GM21737 (cell line): Measurements from ENCODE around the gene UCN.

Source experiments
- ATAC-seq: cut with Tn5 transposase; IDR thresholded peaks from one replicate; pipeline ENCODE4 v1.9.1; 2021; ENCODE audit warnings: mild to moderate bottlenecking, moderate library complexity; ENCODE audit not compliant: unreplicated experiment

UCN gene

DNA sequence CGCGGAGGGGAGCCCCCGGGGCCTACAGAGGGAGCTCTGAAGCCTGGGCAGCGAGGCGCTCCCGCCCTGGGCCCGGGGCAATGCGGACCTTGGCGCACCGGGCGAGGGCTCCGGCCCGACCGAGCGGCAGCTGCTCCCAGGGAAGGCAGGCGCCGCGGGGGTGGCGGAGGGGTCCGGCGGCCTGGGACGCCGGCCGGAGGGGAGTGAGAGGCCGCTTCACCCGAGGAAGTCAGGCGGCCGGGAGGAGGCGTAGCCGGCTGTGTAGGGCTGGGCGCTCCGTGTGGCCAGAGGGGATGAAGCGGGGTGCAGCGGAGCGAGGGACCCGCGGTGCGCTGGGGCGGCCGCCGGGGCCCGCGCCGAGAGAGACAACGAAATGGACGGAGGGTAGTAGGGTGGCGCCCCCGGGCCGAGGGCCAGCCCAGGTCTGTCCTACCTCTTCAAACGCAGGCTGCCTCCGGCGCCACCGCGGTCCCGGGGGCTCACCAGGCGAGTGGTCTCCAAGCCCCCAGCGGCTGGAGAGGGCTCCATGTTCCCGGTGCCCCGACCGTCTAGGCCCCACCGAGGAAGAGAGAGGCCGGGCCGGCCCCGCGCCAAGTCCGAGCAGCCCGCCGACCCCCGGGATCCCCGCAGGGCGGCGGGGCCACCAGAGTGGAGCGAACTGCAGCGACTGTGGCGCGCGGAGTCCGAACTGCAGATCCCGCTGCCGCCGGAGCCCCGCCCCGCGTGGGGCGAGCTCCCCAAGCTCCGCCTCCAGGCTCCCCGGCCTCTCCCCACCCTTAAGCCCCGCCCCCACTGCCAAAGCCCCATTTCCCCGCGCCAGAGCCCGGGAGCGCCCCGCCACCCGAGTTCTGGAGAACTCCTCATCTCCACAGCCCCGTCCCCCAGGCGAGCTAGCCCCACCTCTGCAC lies 45.6 kb downstream of the UCN start, which contains the start of gene SLC30A3:
Gene SLC30A3 (minus strand): TSS at position 669 of the 908 bp plus-strand sequence. CDS start 141 bp downstream, at position 528.
- no peak for ATAC-seq

DNA sequence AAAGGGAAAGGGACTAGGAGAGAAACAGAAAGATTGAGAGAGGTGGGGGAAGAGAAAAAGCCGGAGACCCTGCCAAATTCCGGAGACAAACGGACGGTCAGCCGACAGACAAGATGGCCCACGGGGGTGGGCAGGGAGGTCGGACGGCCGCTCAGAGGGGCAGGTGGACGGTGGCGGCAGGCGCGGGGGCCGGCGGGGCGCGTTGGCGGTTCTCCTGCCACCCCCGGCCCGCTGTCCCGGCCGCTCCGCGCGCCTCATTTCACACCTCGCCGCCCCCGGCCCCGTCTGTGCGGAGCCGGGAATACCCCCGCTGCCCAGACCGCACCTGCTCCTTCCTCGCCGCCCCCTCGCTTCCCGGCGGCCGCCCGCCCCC lies 46.3 kb downstream of the UCN start:
- no peak for ATAC-seq

DNA sequence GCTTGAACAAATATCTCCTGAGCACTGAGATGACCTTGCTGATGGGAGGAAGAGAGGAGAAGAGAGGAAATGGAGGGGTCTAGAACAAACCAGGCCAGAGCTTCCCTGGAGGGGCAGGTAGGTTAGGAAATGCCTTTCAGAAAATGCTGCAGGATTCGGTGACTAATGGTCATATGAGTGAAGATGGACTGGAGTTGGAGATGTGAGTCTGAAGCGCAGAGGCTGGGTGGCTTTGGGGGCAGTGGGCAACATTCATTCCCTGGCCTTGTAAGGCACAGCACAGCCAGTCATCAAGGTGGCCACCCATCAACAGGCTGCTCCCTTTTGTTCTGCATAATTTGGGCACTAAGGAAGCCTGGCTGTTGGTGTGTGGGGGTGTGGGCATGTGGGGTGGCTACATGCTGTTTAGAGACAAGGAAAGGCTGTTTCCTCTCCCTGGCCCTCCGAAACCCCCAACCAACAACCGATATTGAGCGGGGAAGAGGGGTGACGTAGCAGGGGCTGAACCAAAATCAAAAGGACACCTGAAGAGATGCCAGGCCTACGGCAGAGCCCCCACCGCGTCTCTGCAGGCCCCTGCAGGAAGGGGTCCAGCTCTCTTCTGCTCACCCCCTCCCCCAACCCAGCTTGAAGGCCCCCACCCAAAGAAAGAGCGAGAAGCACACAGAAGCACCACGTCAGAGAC lies 46.9 kb downstream of the UCN start:
- no peak for ATAC-seq

DNA sequence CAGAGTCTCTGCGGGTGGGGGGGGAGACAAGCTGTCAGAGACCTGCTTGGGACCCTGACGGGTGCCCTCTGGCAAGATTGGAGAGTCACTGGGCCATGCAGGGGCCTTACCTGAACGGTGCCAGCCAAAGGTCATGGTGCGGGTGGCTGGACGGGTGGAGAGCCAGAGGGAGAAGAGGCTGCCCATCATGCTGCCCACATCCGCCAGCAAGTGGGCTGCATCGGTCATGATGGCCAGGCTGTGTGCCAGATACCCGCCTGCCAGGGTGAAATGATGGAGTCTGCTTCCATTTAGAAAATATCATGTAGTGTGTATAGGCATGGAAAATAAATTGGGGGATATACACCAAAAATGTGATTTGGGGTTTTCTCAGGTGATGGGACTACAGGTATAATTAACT lies 50.2 kb downstream of the UCN start:
- no peak for ATAC-seq
